DOHH2 (cell line): ENCODE measurements around the gene STRN.

Experiments
- EZH2phosphoT487 ChIP-seq: fragments of 200-600 bp; sonication (generic); IDR thresholded peaks from 2 replicates; pipeline ENCODE4 v1.6.1; 2017; ENCODE audit warnings: borderline replicate concordance, mild to moderate bottlenecking, antibody characterized with exemption, low read length, moderate library complexity, mixed read lengths
- TF ChIP-seq, protein P1 (sequence below): fragments of 200-600 bp; sonication (generic); IDR thresholded peaks from one replicate; pipeline ENCODE4 v1.5.1; 2014; ENCODE audit warnings: antibody characterized with exemption, mild to moderate bottlenecking, low read depth, low read length; ENCODE audit not compliant: poor library complexity, severe bottlenecking

DNA sequence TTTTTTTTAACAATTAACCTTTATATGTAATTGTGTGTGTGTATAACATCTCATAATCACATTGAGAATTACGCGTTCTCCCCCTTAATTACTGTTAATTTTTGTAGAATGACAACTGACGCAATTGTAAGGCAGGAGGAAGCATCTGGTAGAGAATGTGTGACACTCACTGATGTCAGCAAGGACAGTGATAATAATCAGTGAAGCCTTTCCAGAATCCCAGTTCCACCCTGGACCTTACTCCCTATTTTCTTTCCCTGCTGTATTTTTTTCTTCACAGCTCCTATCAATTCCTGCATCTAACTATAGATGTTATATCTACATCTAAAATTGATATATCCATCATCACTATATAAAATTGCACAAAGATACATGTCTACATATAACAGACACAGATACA, 16.1 kb upstream of the STRN start:
- TF ChIP-seq, protein P1, sequence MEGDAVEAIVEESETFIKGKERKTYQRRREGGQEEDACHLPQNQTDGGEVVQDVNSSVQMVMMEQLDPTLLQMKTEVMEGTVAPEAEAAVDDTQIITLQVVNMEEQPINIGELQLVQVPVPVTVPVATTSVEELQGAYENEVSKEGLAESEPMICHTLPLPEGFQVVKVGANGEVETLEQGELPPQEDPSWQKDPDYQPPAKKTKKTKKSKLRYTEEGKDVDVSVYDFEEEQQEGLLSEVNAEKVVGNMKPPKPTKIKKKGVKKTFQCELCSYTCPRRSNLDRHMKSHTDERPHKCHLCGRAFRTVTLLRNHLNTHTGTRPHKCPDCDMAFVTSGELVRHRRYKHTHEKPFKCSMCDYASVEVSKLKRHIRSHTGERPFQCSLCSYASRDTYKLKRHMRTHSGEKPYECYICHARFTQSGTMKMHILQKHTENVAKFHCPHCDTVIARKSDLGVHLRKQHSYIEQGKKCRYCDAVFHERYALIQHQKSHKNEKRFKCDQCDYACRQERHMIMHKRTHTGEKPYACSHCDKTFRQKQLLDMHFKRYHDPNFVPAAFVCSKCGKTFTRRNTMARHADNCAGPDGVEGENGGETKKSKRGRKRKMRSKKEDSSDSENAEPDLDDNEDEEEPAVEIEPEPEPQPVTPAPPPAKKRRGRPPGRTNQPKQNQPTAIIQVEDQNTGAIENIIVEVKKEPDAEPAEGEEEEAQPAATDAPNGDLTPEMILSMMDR = no peak
- TF ChIP-seq EZH2phosphoT487 = no peak
